C4-2B (cell line): Measurements from ENCODE around the gene SDK2.

Source experiments
- ZFX ChIP-seq: fragments of 450-650 bp; IDR thresholded peaks from 2 replicates; pipeline ENCODE4 v1.6.1; 2017
- TF ChIP-seq, protein P1 (sequence below): fragments of 450-650 bp; conservative IDR thresholded peaks from 2 replicates; pipeline ENCODE4 v1.5.1; 2017; ENCODE audit warnings: mild to moderate bottlenecking

DNA sequence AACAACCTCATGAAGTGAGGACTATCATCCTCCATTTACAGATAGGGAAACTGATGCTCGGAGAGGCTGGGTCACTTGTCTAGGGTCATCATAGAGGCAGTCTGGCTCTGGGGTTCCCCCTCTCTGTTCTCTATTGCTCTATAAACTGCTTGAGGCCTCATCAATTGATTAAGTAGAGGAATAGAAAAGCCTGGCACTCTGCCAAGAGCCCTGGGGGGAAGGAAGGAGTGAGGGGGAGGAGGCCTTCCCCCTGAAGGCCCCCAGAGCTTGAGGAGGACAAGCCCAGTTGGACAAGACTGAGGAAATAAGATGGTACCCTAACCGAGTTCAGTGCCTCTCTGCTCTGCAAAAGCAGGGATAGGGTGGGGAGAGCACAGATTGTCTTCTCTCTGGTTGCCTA is 21.0 kb downstream of the SDK2 start:
- TF ChIP-seq, protein P1, sequence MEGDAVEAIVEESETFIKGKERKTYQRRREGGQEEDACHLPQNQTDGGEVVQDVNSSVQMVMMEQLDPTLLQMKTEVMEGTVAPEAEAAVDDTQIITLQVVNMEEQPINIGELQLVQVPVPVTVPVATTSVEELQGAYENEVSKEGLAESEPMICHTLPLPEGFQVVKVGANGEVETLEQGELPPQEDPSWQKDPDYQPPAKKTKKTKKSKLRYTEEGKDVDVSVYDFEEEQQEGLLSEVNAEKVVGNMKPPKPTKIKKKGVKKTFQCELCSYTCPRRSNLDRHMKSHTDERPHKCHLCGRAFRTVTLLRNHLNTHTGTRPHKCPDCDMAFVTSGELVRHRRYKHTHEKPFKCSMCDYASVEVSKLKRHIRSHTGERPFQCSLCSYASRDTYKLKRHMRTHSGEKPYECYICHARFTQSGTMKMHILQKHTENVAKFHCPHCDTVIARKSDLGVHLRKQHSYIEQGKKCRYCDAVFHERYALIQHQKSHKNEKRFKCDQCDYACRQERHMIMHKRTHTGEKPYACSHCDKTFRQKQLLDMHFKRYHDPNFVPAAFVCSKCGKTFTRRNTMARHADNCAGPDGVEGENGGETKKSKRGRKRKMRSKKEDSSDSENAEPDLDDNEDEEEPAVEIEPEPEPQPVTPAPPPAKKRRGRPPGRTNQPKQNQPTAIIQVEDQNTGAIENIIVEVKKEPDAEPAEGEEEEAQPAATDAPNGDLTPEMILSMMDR, result no peak
- TF ChIP-seq ZFX, result no peak
